GM18868 (cell line): ENCODE data around the gene TAS2R41.
"Not testable (repeated sequence)": the region's sequence is repeated elsewhere in the genome, so short reads cannot be mapped to it uniquely, and the experiment has no call there.

Source experiments
- ATAC-seq: cut with Tn5 transposase; IDR thresholded peaks from one replicate; pipeline ENCODE4 v1.9.1; 2021; ENCODE audit warnings: mild to moderate bottlenecking, moderate library complexity; ENCODE audit not compliant: unreplicated experiment

TAS2R41 gene

DNA sequence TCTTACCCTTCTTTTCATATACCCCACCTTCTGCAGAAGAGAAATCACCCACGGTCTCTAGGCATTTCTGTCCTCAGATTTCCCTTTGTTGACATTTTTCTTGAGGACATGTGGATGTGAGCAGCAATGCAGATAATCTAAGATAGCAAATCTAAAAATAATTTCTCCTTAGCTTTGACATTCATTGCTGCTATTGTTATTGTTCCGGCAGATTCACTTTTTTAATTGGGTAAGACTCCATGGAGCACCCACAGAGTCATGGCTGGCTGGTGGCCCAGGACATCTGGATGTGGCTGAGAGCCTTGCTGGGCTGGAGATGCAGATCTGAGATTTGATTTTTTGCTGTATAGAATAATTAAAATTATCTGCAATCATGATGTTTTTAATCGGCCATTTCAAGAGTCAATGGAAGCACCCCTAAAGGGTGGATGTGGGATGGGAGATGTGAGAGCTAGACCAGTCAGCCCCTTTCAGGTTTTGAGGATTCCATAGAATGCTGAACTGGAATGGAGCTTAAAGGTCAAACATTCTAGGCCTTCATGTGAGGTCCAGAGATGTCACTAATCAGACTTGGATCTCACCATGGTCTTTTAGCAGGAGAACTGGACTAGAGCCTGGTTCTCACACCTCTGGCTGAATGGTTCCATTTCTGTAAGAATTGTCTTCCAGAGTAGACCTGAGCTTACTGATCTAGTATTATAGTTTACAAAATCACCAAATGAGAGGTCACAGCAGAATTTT, 37.5 kb downstream of the TAS2R41 start:
- ATAC-seq = no peak

DNA sequence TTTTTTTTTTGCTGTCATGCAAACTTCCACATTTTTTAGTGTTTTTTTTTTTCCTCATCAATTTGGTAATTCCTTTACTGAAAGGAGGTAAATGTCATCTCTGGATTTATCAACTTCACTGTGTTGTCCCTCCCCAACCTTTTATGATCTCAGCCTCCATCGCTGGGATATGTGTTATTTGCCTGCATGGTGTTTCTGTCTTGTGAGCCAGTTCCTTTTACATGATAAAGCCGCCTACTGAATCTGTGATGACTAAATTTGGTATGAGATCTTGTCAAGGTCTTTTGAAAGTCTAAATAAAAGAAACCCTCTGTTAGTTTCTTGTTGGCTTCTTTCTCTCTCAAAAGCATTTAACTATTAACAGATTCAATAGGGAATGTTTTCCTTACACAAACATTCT, 39.3 kb downstream of the TAS2R41 start:
- no peak for ATAC-seq

DNA sequence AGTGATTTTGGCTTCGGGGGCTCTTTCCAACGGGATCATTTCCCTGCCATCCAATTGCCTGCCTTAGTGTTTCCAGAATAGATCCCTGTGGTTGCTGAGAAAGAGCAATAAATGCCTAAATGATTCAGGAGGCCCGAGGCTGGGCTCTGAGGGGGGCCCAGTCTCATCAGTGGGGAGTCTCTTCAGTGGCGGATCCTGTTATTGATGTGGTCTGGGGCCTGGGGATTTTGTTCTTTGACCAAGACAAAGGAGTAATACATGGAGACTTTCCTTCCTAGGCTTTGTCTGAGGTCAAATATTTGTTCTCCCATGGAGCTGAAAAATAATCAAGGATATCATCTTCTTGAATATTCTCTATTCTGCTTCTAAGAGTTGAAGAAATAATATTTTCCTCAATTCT, 40.8 kb downstream of the TAS2R41 start:
- ATAC-seq = no peak

DNA sequence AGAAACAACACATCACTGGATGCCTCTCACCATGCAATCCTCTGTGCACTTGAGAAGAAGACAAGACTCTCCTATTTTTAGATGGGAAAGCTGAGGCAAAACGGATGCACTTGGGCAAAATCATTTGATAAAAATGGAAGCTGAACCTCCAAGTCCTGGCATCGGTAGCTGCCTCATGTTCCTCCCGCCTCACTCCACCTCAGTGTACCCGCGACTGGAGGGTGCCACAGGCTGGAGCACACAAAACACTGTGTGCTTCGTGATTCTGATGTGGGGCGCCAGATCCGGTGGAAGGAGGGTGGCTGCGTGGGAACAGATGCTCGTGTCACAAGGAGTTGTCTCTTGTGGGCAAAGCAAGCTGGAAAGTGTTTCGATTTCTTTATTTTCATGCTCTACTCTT, 41.3 kb downstream of the TAS2R41 start:
- ATAC-seq = no peak

DNA sequence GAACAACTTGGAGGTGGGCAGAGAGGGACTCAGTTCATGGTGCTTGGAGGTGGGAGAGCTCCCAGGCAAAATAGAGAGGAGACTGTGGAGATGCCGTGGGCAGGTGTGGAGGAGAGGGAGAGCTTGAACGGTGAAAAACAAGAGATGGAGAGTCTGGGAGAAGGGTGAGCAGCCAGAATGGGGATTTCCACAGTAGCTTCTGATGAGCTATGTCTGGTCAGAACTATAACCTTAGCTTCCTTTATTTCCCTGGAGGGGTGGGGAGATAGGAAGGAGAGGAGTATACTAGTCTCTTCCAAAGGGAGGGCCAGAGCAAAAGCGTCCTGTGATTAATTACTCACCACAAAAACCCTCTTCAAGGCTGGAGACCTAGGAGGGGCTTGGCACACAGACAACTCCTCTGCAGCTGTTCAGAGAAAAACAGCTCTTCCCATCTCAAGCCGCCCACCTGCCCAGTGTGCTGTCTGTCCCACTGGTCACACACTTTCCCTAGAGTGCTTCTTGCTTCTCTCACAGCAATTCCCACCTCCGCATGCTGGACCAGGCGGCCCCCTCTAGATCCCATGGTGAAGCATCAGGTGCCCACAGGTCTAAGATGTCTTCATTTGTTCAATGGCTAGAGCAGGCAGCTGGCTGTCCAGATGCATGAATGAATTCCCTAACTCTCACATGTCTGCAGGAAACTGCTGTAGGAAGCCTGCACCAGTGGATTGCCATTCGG, 41.9 kb downstream of the TAS2R41 start:
- ATAC-seq = no peak

DNA sequence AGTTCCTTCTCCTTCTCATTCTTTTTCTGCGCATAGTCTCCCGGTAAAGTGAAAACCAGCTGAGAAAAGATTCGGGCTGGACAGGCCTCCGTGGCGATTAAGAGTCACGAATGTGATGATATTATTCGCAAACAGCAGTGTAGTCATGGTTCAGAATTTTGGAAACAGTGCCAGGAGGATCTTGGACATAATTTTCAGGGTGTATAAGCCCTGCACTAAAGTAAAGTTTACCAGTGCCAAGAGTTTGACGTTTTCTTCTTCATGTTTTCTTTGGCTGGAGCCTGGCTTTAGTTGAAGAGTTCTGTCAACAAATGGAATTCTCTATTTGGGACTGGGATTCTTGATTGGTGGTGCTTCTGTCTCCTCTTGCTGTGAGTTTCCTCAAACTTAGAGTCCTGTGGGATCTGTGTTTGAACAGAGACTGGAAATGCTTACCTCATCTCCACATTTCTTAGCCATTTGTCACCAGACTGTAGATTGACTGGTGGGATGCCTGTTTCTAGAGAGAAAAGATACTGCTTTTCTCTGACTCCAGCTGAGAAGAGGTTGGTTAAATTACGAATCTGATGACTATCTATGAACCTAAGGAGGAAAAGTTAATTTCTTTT, 44.7 kb downstream of the TAS2R41 start:
- ATAC-seq = not testable (repeated sequence)
